ENCODE results near the gene CFAP20DC. TPM values are rescaled to one million over a fixed set of nuclear protein-coding genes. Genes with fewer than 3 reads are reported as not detected.

Gene CFAP20DC
- total and polyA plus RNA-seq, 2 of the 13 experiments (the other 11 are each of a cell fraction or from before 2014, with no cell fraction given): not detected

DNA sequence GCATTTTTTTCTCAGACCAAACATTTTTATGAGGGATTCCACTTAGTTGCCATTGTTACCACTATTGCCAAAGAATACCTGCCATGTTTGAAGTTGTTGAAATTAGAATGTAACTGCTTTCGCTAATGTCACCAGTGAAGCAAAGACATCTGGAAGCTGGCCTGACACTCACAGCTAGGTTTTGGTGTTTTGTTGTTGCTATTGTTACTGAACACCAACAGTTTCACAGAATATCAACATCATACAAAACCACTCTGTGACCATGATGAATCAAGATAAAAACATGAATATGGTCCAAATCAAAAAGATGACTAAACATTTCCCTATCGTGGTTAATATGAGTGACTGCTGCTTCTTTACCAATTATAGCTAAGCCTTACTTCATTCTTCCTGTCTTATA, 6.9 kb upstream of the CFAP20DC start:
- Histone ChIP-seq H2AFZ (ENCODE audit: low read length) (no peak overlapping the region), H3K4me1 (ENCODE audit: insufficient read depth, low read length) (no peaks in the 10 kb centered on the region), H3K79me2 (ENCODE audit: insufficient read depth, low read length) (no peaks in the 10 kb centered on the region), H3K4me2 (ENCODE audit: low read depth, low read length) (no peak overlapping the region), H3K27me3 (ENCODE audit: control insufficient read depth in 1 of 2, insufficient read depth in 2 of 2, low read length in 2 of 2) (no peaks in the 10 kb centered on the region), H3K9me3 (ENCODE audit: low read length) (no peaks in the 10 kb centered on the region), H3K9ac (ENCODE audit: insufficient read depth, low read depth, low read length) (no peak overlapping the region), H3K4me3 (replicated peaks in 1 of 3; ENCODE audit: insufficient read depth in 1 of 3, low read depth in 2 of 3, low read length in 3 of 3) (no peak overlapping the region), H3K36me3 (replicated peaks in 1 of 2; ENCODE audit: control insufficient read depth in 1 of 2, insufficient read depth in 2 of 2, low read length in 2 of 2) (no peaks in the 10 kb centered on the region), H4K20me1 (ENCODE audit: insufficient read depth, low read length) (no peaks in the 10 kb centered on the region), H3K27ac (ENCODE audit: extremely low read length, insufficient read depth, low read length) (no peak overlapping the region)
- POLR2A ChIA-PET: no interaction called here
- CTCF ChIA-PET (ENCODE audit: low intra/inter-chr PET ratio, low total read pairs): no interaction called here
- FAIRE-seq (no peak), DNase-seq (ENCODE audit: low spot score) (no peak), ATAC-seq (no peak)
- in situ Hi-C loops (cut with HindIII; ENCODE audit: extremely low pct_ligation_motif_present, low pct_unique_long_range_greater_than_20kb): no loop called here
- WGBS (ENCODE audit: low lambda C conversion rate): 47% methylated on average over 2 of the region's 2 CpGs
- intact Hi-C loops (cut with micrococcal nuclease; ENCODE audit: unreplicated experiment): no loop called here
- no TSS peak for BruUV-seq (replicated peaks)
- no peak for TF ChIP-seq KAT7 (CRISPR knock-in tag; IDR thresholded peaks at IDR 0.05; ENCODE audit: borderline replicate concordance)
- no peak for TF ChIP-seq ZNF317 (CRISPR knock-in tag; IDR thresholded peaks at IDR 0.05)
- TF ChIP-seq, protein P1, sequence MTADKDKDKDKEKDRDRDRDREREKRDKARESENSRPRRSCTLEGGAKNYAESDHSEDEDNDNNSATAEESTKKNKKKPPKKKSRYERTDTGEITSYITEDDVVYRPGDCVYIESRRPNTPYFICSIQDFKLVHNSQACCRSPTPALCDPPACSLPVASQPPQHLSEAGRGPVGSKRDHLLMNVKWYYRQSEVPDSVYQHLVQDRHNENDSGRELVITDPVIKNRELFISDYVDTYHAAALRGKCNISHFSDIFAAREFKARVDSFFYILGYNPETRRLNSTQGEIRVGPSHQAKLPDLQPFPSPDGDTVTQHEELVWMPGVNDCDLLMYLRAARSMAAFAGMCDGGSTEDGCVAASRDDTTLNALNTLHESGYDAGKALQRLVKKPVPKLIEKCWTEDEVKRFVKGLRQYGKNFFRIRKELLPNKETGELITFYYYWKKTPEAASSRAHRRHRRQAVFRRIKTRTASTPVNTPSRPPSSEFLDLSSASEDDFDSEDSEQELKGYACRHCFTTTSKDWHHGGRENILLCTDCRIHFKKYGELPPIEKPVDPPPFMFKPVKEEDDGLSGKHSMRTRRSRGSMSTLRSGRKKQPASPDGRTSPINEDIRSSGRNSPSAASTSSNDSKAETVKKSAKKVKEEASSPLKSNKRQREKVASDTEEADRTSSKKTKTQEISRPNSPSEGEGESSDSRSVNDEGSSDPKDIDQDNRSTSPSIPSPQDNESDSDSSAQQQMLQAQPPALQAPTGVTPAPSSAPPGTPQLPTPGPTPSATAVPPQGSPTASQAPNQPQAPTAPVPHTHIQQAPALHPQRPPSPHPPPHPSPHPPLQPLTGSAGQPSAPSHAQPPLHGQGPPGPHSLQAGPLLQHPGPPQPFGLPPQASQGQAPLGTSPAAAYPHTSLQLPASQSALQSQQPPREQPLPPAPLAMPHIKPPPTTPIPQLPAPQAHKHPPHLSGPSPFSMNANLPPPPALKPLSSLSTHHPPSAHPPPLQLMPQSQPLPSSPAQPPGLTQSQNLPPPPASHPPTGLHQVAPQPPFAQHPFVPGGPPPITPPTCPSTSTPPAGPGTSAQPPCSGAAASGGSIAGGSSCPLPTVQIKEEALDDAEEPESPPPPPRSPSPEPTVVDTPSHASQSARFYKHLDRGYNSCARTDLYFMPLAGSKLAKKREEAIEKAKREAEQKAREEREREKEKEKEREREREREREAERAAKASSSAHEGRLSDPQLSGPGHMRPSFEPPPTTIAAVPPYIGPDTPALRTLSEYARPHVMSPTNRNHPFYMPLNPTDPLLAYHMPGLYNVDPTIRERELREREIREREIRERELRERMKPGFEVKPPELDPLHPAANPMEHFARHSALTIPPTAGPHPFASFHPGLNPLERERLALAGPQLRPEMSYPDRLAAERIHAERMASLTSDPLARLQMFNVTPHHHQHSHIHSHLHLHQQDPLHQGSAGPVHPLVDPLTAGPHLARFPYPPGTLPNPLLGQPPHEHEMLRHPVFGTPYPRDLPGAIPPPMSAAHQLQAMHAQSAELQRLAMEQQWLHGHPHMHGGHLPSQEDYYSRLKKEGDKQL (CRISPR knock-in tag; IDR thresholded peaks at IDR 0.05; ENCODE audit: low read depth): no peak
- no peak for TF ChIP-seq SRSF9 (IDR thresholded peaks at IDR 0.05; ENCODE audit: borderline replicate concordance, insufficient read depth, low read depth, low read length, poor library complexity, severe bottlenecking)
- TF ChIP-seq XBP1 (CRISPR knock-in tag; IDR thresholded peaks at IDR 0.05): no peak
- no peak for TF ChIP-seq ZNF230 (CRISPR knock-in tag; IDR thresholded peaks at IDR 0.05)
- TF ChIP-seq SRSF4 (IDR thresholded peaks at IDR 0.05; ENCODE audit: low read depth, low read length, poor library complexity, severe bottlenecking): no peak
- no peak for TF ChIP-seq ELF4 (CRISPR knock-in tag; IDR thresholded peaks at IDR 0.05; ENCODE audit: borderline replicate concordance)
- TF ChIP-seq TCF7 (IDR thresholded peaks at IDR 0.05; ENCODE audit: low read depth): no peak
- TF ChIP-seq, protein P2, sequence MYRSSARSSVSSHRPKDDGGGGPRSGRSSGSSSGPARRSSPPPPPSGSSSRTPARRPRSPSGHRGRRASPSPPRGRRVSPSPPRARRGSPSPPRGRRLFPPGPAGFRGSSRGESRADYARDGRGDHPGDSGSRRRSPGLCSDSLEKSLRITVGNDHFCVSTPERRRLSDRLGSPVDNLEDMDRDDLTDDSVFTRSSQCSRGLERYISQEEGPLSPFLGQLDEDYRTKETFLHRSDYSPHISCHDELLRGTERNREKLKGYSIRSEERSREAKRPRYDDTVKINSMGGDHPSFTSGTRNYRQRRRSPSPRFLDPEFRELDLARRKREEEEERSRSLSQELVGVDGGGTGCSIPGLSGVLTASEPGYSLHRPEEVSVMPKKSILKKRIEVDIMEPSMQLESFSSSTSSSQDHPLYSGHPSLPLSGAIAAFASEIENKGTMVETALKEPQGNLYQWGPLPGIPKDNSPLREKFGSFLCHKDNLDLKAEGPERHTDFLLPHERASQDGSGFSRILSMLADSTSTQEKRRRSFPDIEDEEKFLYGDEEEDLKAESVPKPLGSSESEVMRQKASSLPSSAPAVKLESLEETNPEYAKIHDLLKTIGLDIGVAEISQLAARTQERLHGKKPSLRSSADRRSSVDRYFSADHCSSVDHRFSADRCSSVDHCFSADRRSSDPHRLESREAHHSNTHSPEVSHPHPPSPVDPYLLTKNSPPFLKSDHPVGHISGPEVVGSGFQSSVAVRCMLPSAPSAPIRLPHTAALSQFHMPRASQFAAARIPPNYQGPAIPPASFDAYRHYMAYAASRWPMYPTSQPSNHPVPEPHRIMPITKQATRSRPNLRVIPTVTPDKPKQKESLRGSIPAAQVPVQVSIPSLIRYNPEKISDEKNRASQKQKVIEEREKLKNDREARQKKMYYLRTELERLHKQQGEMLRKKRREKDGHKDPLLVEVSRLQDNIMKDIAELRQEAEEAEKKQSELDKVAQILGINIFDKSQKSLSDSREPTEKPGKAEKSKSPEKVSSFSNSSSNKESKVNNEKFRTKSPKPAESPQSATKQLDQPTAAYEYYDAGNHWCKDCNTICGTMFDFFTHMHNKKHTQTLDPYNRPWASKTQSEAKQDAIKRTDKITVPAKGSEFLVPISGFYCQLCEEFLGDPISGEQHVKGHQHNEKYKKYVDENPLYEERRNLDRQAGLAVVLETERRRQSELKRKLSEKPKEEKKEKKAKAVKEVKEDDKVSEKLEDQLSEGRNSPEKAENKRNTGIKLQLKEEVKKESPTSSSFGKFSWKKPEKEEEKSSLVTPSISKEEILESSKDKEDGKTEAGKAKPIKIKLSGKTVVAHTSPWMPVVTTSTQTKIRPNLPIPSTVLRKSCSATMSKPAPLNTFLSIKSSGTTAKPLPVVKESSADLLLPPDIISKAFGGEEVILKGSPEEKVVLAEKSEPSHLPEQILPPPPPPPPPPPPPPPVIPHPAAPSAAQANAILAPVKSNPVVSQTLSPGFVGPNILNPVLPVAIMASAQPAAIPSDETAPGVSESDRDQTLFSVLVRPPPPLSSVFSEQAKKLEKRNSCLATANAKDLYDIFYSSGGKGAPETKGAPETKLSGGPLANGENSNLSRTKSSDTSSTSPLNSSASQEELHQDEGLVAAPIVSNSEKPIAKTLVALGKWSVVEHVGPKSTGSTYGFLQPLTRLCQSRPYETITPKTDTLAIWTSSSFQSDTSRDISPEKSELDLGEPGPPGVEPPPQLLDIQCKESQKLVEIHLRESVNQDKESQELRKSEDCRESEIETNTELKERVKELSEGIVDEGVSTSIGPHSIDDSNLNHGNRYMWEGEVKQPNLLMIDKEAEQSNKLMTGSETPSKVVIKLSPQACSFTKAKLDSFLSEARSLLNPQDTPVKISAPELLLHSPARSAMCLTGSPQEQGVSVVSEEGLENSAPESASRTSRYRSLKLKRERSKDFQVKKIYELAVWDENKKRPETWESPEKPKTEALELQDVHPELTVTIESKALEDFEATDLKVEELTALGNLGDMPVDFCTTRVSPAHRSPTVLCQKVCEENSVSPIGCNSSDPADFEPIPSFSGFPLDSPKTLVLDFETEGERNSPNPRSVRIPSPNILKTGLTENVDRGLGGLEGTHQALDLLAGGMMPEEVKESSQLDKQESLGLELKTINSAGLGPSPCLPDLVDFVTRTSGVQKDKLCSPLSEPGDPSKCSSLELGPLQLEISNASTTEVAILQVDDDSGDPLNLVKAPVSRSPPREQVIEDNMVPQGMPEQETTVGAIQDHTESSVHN (CRISPR knock-in tag; IDR thresholded peaks at IDR 0.05): no peak
- no peak for TF ChIP-seq KDM5B (CRISPR knock-in tag; IDR thresholded peaks at IDR 0.05; ENCODE audit: borderline replicate concordance)
- no peak for TF ChIP-seq KLF6 (CRISPR knock-in tag; IDR thresholded peaks at IDR 0.05)

Data from HepG2 (cell line).